HEK293 (cell line): ENCODE results near the gene FUT4.

ENCODE experiments used
- CTCF ChIA-PET: fragments of 350-600 bp; formaldehyde crosslinking; extraction: SDS; loops from one replicate; lab custom pipeline; 2021; ENCODE audit warnings: antibody characterized with exemption; lab: Yijun Ruan, JAX
- POLR2A ChIA-PET: fragments of 300-600 bp; formaldehyde crosslinking; extraction: SDS; loops from one replicate; lab custom pipeline; 2020; ENCODE audit warnings: antibody characterized with exemption, inconsistent platforms; lab: Yijun Ruan, JAX
- H3K27ac ChIP-seq: fragments of 200-500 bp; sonication (Bioruptor generic); 2 replicates; pipeline ENCODE4 v1.5.1; 2014; ENCODE audit warnings: low read depth, low read length, control low read depth, inconsistent platforms; ENCODE audit errors: extremely low read depth
- H3K36me3 ChIP-seq, 2 experiments: fragments of 200-500 bp in 1 of 2; sonication (Bioruptor generic) in 1 of 2; 1 replicate in 1 of 2; 2 replicates in 1 of 2; pipeline ENCODE4 v1.5.1; 2014 to 2017; ENCODE audit warnings: inconsistent platforms in 2 of 2, low read length in 2 of 2; ENCODE audit not compliant: control insufficient read depth in 2 of 2, insufficient read depth in 1 of 2
- H3K4me1 ChIP-seq: fragments of 200-500 bp; sonication (Bioruptor generic); 2 replicates; pipeline ENCODE4 v1.5.1; 2014; ENCODE audit warnings: mild to moderate bottlenecking, low read length, inconsistent platforms; ENCODE audit not compliant: control insufficient read depth, insufficient read depth
- H3K4me3 ChIP-seq: 2 replicates; pipeline ENCODE4 v1.5.1; 2011; ENCODE audit warnings: low read depth, mild to moderate bottlenecking, control low read depth, low read length, moderate library complexity
- H3K9me3 ChIP-seq: fragments of 200-500 bp; sonication (Bioruptor generic); 2 replicates; pipeline ENCODE4 v1.5.1; 2014; ENCODE audit warnings: low read depth, low read length, inconsistent platforms; ENCODE audit not compliant: control insufficient read depth, insufficient read depth
- BCL11A ChIP-seq: fragments of 450-650 bp; formaldehyde crosslinking; IDR thresholded peaks from 2 replicates; pipeline ENCODE4 v1.5.1; 2016; ENCODE audit warnings: low read depth, missing biosample characterization, missing genetic modification characterization
- GLI2 ChIP-seq: fragments of 450-650 bp; formaldehyde crosslinking; IDR thresholded peaks from 2 replicates; pipeline ENCODE4; 2017; ENCODE audit warnings: missing biosample characterization, missing genetic modification characterization, low read depth, borderline replicate concordance
- KLF7 ChIP-seq: fragments of 450-650 bp; formaldehyde crosslinking; IDR thresholded peaks from 2 replicates; pipeline ENCODE4 v1.5.1; 2016; ENCODE audit warnings: missing biosample characterization, missing genetic modification characterization, borderline replicate concordance
- SETDB1 ChIP-seq: IDR thresholded peaks from one replicate; pipeline ENCODE4 v1.6.1; 2017; ENCODE audit warnings: mild to moderate bottlenecking, low read length, moderate library complexity, mixed read lengths; ENCODE audit not compliant: insufficient read length
- SP7 ChIP-seq: fragments of 450-650 bp; formaldehyde crosslinking; IDR thresholded peaks from 2 replicates; pipeline ENCODE4 v1.5.1; 2016; ENCODE audit warnings: missing biosample characterization, missing genetic modification characterization
- ZBTB20 ChIP-seq: fragments of 450-650 bp; formaldehyde crosslinking; IDR thresholded peaks from 2 replicates; pipeline ENCODE4 v1.5.1; 2016; ENCODE audit warnings: missing biosample characterization, missing genetic modification characterization
- ZBTB26 ChIP-seq: fragments of 450-650 bp; formaldehyde crosslinking; optimal IDR thresholded peaks from 2 replicates; pipeline ENCODE3; 2016; ENCODE audit warnings: missing biosample characterization, mild to moderate bottlenecking, missing genetic modification characterization
- ZIC2 ChIP-seq: fragments of 450-650 bp; formaldehyde crosslinking; IDR thresholded peaks from 2 replicates; pipeline ENCODE4 v1.5.1; 2016; ENCODE audit warnings: missing biosample characterization, missing genetic modification characterization
- ZNF175 ChIP-seq: fragments of 450-650 bp; formaldehyde crosslinking; IDR thresholded peaks from 2 replicates; pipeline ENCODE4 v1.5.1; 2016; ENCODE audit warnings: missing biosample characterization, missing genetic modification characterization
- ZNF350 ChIP-seq: fragments of 450-650 bp; formaldehyde crosslinking; IDR thresholded peaks from 2 replicates; pipeline ENCODE4 v1.5.0; 2017; ENCODE audit warnings: missing biosample characterization, mild to moderate bottlenecking, missing genetic modification characterization
- ZNF624 ChIP-seq: fragments of 450-650 bp; formaldehyde crosslinking; IDR thresholded peaks from 2 replicates; pipeline ENCODE4 v1.5.1; 2017; ENCODE audit warnings: missing biosample characterization, missing genetic modification characterization
- ZNF664 ChIP-seq: fragments of 450-650 bp; formaldehyde crosslinking; IDR thresholded peaks from 2 replicates; pipeline ENCODE4 v1.5.1; 2016; ENCODE audit warnings: missing biosample characterization, missing genetic modification characterization
- ZNF768 ChIP-seq: fragments of 450-650 bp; formaldehyde crosslinking; IDR thresholded peaks from 2 replicates; pipeline ENCODE4 v1.5.1; 2018; ENCODE audit warnings: missing biosample characterization, mild to moderate bottlenecking, missing genetic modification characterization
- TF ChIP-seq, protein P1 (sequence below): fragments of 450-650 bp; formaldehyde crosslinking; IDR thresholded peaks from 2 replicates; pipeline ENCODE4 v1.5.1; 2016; ENCODE audit warnings: missing biosample characterization, missing genetic modification characterization
- TF ChIP-seq, protein P2 (sequence below): sonication (generic); formaldehyde crosslinking; IDR thresholded peaks from 2 replicates; pipeline ENCODE4 v1.8.1; 2022; ENCODE audit warnings: mild to moderate bottlenecking, moderate library complexity, missing genetic modification reagents

FUT4 gene

DNA sequence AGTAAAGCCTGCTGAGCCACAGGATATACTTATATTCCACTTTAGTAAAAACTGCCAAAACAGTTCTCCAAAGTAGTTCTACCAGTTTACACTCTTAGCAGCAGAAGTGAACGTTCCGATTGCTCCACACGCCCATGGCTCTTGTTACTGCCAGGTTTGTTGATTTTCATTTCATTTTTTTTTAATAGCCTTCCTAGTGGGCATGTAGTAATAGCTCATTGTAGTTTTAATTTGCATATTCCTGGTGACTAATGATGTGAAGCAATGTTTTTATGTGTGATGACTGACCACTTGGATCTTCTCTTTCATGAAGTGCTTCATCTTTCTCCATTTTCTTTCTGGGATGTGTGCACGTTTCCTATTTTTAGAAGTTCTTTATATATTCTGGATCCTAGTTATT is 36.2 kb upstream of the FUT4 start:
- H3K36me3 ChIP-seq: no peaks in the 10 kb centered on the region
- POLR2A ChIA-PET: no interaction called here
- TF ChIP-seq ZNF664 (peak; percentile 18; the same call in 1 of the 2 replicates), KLF7 (tag by site-specific recombination) (no peak), ZNF175 (no peak)
- TF ChIP-seq, all 188 proteins: peak for 1
- no peak overlapping the region for H3K4me3 ChIP-seq
- CTCF ChIA-PET: interaction anchor here (1.0 to 3.2 kb wide), 4 partner anchors 9 to 612 kb away, joined by 3 to 18 read pairs (median 5); no protein-coding TSS in a partner anchor
- H3K27ac ChIP-seq: no peak overlapping the region
- no peaks in the 10 kb centered on the region for H3K9me3 ChIP-seq
- H3K4me1 ChIP-seq: no peaks in the 10 kb centered on the region

- 0 out of 2 replicates have a peak, but pooled peaks cover 5% of the 10 kb centered on the region for H3K4me1 ChIP-seq
- H3K27ac ChIP-seq: no peak within 1 kb of the TSS
- H3K4me3 ChIP-seq: peak within 1 kb of the TSS; percentile 57
- ChIA-PET CTCF (interaction anchor here (0.5 to 1.1 kb wide), 5 partner anchors 9 to 617 kb away, joined by 3 to 6 read pairs (median 4); no protein-coding TSS in a partner anchor), POLR2A (no interaction called here)
- H3K9me3 ChIP-seq: no peaks in the 10 kb centered on the region
- H3K36me3 ChIP-seq: no peaks in the 10 kb centered on the region
- TF ChIP-seq ZNF624 (tag by site-specific recombination) (no peak), ZBTB20 (tag by site-specific recombination) (peak; percentile 87), ZBTB26 (tag by site-specific recombination) (peak; percentile 26), ZIC2 (tag by site-specific recombination) (peak; percentile 49; the same call in 1 of the 2 replicates), ZNF768 (tag by site-specific recombination) (no peak), ZNF350 (tag by site-specific recombination) (no peak), GLI2 (tag by site-specific recombination) (no peak), BCL11A (tag by site-specific recombination) (no peak)
- TF ChIP-seq, protein P1, sequence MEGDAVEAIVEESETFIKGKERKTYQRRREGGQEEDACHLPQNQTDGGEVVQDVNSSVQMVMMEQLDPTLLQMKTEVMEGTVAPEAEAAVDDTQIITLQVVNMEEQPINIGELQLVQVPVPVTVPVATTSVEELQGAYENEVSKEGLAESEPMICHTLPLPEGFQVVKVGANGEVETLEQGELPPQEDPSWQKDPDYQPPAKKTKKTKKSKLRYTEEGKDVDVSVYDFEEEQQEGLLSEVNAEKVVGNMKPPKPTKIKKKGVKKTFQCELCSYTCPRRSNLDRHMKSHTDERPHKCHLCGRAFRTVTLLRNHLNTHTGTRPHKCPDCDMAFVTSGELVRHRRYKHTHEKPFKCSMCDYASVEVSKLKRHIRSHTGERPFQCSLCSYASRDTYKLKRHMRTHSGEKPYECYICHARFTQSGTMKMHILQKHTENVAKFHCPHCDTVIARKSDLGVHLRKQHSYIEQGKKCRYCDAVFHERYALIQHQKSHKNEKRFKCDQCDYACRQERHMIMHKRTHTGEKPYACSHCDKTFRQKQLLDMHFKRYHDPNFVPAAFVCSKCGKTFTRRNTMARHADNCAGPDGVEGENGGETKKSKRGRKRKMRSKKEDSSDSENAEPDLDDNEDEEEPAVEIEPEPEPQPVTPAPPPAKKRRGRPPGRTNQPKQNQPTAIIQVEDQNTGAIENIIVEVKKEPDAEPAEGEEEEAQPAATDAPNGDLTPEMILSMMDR (tag by site-specific recombination): 0 out of 2 replicates have a peak, but pooled peaks have one; percentile 18
- TF ChIP-seq, protein P2, sequence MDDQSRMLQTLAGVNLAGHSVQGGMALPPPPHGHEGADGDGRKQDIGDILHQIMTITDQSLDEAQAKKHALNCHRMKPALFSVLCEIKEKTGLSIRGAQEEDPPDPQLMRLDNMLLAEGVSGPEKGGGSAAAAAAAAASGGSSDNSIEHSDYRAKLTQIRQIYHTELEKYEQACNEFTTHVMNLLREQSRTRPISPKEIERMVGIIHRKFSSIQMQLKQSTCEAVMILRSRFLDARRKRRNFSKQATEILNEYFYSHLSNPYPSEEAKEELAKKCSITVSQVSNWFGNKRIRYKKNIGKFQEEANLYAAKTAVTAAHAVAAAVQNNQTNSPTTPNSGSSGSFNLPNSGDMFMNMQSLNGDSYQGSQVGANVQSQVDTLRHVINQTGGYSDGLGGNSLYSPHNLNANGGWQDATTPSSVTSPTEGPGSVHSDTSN (CRISPR knock-in tag): 0 out of 2 replicates have a peak, but pooled peaks have one; percentile 36
Measured at GRCh38 chr11:94511932-94512781, 31.6 kb upstream of the FUT4 start, which contains the start of gene C11orf97. C11orf97 (plus strand) TSS chr11:94512461; CDS start chr11:94512529, 68 bp downstream.

- TF ChIP-seq SP7 (tag by site-specific recombination): peak; percentile 90
- no peak for TF ChIP-seq SETDB1
- no peaks in the 10 kb centered on the region for H3K9me3 ChIP-seq
- 0 out of 2 replicates have a peak, but pooled peaks cover 5% of the 10 kb centered on the region for H3K4me1 ChIP-seq
- no peaks in the 10 kb centered on the region for H3K36me3 ChIP-seq
- ChIA-PET POLR2A (no interaction called here), CTCF (interaction anchor here (0.7 to 2.6 kb wide), 3 partner anchors 8 to 618 kb away, joined by 3 to 9 read pairs (median 6); no protein-coding TSS in a partner anchor)
- no peak overlapping the region for H3K27ac ChIP-seq
- no peak overlapping the region for H3K4me3 ChIP-seq
Measured at GRCh38 chr11:94513091-94513490, 30.6 kb upstream of the FUT4 start.
